Gastroesophageal sphincter (tissue), 4 donors: ENCODE measurements around the gene VPS36. TPM values are rescaled to one million over a fixed set of nuclear protein-coding genes. Genes with fewer than 3 reads are reported as not detected.
"Not testable (repeated sequence)": the region's sequence is repeated elsewhere in the genome, so short reads cannot be mapped to it uniquely, and the experiment has no call there.

Source experiments
- ATAC-seq: fragments of 150-250 bp; one replicate; pipeline ENCODE4 v1.9.1; 2016; ENCODE audit warnings: mild to moderate bottlenecking, moderate library complexity
- H3K27ac ChIP-seq, 4 donors: fragments of 200-600 bp; sonication (generic) in 3 of 4; 1 replicate in 3 of 4; 2 replicates in 1 of 4; pipeline ENCODE4 v1.5.1; 2016 to 2019
- H3K27me3 ChIP-seq: fragments of 200-600 bp; sonication (generic); one replicate; pipeline ENCODE4 v1.5.1; 2019
- H3K36me3 ChIP-seq, 2 donors: fragments of 200-600 bp; sonication (generic); one replicate each; pipeline ENCODE4 v1.5.1; 2019; ENCODE audit warnings: control low read depth in 1 of 2
- H3K4me1 ChIP-seq, 3 donors: fragments of 200-600 bp; sonication (generic); 1 replicate in 2 of 3; 2 replicates in 1 of 3; pipeline ENCODE4 v1.5.1; 2016 to 2019; ENCODE audit warnings: control low read depth in 2 of 3
- H3K4me3 ChIP-seq, 2 donors: fragments of 200-600 bp; sonication (generic); one replicate each; pipeline ENCODE4 v1.5.1; 2019; ENCODE audit warnings: mild to moderate bottlenecking in 1 of 2, moderate library complexity in 1 of 2
- H3K9me3 ChIP-seq, 3 donors: fragments of 200-600 bp; sonication (generic); one replicate each; pipeline ENCODE4 v1.5.1; 2017 to 2019; ENCODE audit warnings: control low read depth in 2 of 3
- EP300 ChIP-seq: sonication (generic); formaldehyde crosslinking; IDR thresholded peaks from one replicate; pipeline ENCODE4 v1.6.1; 2017; ENCODE audit warnings: antibody characterized with exemption, mild to moderate bottlenecking
- POLR2A ChIP-seq, 2 donors: fragments of 450-650 bp; IDR thresholded peaks; one replicate each; pipeline ENCODE4 v1.6.1; 2017; ENCODE audit warnings: antibody characterized with exemption in 2 of 2, mild to moderate bottlenecking in 2 of 2, moderate library complexity in 1 of 2
- POLR2AphosphoS5 ChIP-seq: sonication (generic); formaldehyde crosslinking; IDR thresholded peaks from one replicate; pipeline ENCODE4 v1.6.1; 2017; ENCODE audit warnings: antibody characterized with exemption
- WGBS, 2 donors: methylation state at CpG; one replicate each; pipeline ENCODE4 v1.1.5; 2018; ENCODE audit warnings: low coverage in 1 of 2; 5-methylcytosine and 5-hydroxymethylcytosine counted together
- total RNA-seq, 4 donors: library from RNA; depleted of rRNA; stranded (reverse); fragments of >200 nt; gene quantifications; one replicate each; pipeline ENCODE4 v1.1.0, GENCODE V29; 2016
- TF ChIP-seq, protein P1 (sequence below), 4 experiments: fragments of 200-600 bp in 2 of 4; fragments of 450-650 bp in 2 of 4; sonication (generic) in 1 of 4; IDR thresholded peaks; one replicate each; pipeline ENCODE4 v1.5.1; 2017 to 2019; ENCODE audit warnings: antibody characterized with exemption in 4 of 4, mild to moderate bottlenecking in 2 of 4, moderate library complexity in 2 of 4

Gene VPS36, protein sequence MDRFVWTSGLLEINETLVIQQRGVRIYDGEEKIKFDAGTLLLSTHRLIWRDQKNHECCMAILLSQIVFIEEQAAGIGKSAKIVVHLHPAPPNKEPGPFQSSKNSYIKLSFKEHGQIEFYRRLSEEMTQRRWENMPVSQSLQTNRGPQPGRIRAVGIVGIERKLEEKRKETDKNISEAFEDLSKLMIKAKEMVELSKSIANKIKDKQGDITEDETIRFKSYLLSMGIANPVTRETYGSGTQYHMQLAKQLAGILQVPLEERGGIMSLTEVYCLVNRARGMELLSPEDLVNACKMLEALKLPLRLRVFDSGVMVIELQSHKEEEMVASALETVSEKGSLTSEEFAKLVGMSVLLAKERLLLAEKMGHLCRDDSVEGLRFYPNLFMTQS
- 10 to 100 TPM; 31.3 to 50.7 (median 39.4) TPM for total RNA-seq

DNA sequence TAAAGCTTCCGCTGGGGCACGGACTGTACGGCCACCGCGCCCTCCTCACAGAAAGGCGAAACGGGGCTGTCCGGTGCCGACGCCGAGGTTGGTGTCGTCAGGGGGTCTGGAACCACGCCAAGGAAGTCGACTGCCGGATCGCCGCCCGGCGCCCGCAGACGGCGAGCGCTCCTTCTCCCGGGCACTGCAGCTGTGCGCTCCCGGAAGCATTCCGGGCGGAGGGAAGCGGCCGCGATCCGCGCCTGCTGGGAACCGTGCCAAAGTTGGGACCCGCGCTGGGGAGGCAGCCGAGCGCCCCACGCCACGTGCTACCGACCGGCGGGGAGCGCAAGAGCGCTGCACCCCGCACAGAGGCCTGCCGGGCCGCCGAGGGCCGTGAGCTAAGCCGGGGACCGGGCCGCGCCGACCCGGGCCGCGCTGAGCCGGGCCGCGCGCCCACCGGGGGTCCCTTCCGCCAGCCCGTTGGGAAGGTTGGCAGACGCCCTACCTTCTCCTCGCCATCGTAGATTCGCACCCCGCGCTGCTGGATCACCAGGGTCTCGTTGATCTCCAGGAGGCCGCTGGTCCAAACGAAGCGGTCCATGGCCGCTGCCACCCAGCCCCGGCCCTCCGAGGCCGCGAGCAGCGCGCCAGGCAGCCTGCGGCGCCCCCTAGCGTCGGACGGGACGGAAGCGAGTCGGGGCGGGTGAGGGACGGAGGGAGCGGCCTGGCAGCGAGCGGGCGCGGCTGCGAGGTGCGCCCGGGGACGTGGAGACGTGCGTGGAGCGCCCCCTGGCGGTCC lies at the start of gene VPS36:
Gene VPS36, minus strand, starts transcription at position 623 of the 781 bp plus-strand sequence. Its CDS starts 40 bp downstream, at position 583.
- Histone ChIP-seq H3K9me3 (no peaks in the 10 kb centered on the region), H3K27ac (peak within 1 kb of the TSS; percentile 76 to 94 (median 94)), H3K4me3 (peak within 1 kb of the TSS; percentile 78 to 98), H3K36me3 (peaks cover 0 to 9% of the 10 kb centered on the region in 2 donors), H3K4me1 (peaks cover 0 to 47% (median 13%) of the 10 kb centered on the region in 3 donors), H3K27me3 (no peaks in the 10 kb centered on the region)
- WGBS, 2 donors = 0% methylated on average over 2 of the region's 105 CpGs; no CpG with 5 or more reads in 1 of the 2 donors
- TF ChIP-seq POLR2A (IDR thresholded peaks at IDR 0.05) (peak; percentile 80 to 84), POLR2AphosphoS5 (peak; percentile 84), EP300 (no peak)
- TF ChIP-seq, protein P1, sequence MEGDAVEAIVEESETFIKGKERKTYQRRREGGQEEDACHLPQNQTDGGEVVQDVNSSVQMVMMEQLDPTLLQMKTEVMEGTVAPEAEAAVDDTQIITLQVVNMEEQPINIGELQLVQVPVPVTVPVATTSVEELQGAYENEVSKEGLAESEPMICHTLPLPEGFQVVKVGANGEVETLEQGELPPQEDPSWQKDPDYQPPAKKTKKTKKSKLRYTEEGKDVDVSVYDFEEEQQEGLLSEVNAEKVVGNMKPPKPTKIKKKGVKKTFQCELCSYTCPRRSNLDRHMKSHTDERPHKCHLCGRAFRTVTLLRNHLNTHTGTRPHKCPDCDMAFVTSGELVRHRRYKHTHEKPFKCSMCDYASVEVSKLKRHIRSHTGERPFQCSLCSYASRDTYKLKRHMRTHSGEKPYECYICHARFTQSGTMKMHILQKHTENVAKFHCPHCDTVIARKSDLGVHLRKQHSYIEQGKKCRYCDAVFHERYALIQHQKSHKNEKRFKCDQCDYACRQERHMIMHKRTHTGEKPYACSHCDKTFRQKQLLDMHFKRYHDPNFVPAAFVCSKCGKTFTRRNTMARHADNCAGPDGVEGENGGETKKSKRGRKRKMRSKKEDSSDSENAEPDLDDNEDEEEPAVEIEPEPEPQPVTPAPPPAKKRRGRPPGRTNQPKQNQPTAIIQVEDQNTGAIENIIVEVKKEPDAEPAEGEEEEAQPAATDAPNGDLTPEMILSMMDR (IDR thresholded peaks at IDR 0.05) = peak; percentile 99 to 100 (median 99)
- peak; percentile 93 for ATAC-seq

DNA sequence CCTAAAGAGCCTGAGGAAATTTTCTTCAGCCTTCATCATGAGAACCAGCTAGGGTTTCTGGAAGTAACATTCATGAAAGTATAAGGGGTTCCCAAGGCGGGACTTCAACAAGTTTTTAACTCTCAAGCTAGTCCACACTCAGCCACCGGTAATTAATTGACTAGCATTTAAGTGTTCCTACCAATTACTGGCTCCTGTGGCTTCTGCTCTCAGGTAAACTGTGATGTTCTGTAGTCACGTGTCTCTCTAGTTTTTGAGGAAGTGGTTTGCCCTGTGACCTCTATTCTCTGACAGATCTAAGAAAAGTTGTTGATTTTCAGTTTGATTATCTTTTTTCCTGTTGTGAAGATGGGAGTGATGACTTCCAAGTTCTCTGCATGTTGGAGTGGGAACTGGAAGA lies 47.5 kb upstream of the VPS36 start:
- not testable (repeated sequence) for H3K36me3 ChIP-seq, H3K27ac ChIP-seq, H3K27me3 ChIP-seq, H3K4me3 ChIP-seq, H3K4me1 ChIP-seq, ATAC-seq, H3K9me3 ChIP-seq
- no CpG with 5 or more reads among the region's 3 CpGs for WGBS, 2 donors

DNA sequence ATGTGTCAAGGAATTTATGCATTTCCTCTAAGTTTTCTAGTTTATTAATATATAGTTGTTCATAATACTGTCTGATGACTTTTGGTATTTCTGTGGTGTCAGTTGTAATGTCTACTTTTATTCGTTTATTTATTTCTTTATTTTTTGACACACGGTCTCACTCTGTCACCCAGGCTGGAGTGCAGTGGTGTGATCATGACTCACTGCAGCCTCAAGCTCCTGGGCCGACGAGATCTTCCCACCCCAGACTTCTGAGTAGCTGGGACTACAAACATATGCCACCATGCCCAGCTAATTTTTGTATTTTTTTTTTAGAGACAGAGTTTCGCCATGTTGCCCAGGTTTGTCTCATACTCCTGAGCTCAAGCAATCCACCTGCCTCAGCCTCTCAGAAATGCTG lies 43.8 kb upstream of the VPS36 start:
- H3K27me3 ChIP-seq, H3K36me3 ChIP-seq, H3K27ac ChIP-seq, H3K4me3 ChIP-seq, H3K4me1 ChIP-seq, ATAC-seq, H3K9me3 ChIP-seq: not testable (repeated sequence)
- WGBS, 2 donors = 60 to 98% methylated on average over 1 to 5 of the region's 5 CpGs

DNA sequence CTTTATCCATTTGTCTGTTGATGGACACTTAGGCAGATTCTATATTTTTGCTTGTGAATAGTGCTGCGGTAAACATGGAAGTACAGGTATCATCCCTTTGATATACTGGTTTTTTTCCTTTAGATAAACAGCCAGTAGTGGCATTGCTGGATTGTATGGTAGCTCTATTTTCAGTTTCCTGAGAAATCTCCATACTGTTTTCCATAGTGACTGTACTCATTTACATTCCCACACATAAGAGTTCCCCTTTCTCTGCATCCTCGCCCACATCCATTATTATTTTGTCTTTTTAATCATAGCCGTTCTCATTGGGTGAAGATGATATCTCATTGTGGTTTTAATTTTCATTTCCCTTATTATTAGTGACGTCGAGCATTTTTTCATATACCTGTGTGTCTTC lies 40.6 kb upstream of the VPS36 start:
- H3K9me3 ChIP-seq, H3K36me3 ChIP-seq, ATAC-seq, H3K27me3 ChIP-seq, H3K4me3 ChIP-seq, H3K27ac ChIP-seq, H3K4me1 ChIP-seq: not testable (repeated sequence)
- 90% methylated on average over 3 of the region's 5 CpGs; no CpG with 5 or more reads in 1 of the 2 donors for WGBS, 2 donors

DNA sequence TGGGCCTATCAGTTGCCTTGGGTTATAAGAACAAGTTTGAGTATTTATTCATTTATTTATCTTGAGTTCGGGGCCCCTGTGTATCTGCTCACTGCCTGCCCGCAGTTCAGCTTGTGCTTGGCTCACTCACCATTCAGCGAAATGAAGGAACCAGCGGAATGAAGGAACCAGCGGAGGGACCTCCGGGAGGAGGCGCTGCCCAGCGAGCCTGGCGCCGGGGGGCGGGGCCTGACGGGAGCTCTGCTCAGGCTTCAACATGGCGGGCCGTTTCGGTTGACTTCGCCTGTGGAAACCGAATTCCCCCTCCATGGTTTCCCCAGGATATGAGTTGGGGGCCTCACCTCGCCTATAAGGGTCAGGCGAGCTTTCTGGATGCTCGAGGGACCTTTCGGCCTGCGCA lies 38.3 kb upstream of the VPS36 start:
- H3K9me3 ChIP-seq, H3K36me3 ChIP-seq, ATAC-seq, H3K4me1 ChIP-seq, H3K4me3 ChIP-seq, H3K27ac ChIP-seq, H3K27me3 ChIP-seq: not testable (repeated sequence)
- no CpG with 5 or more reads among the region's 22 CpGs for WGBS, 2 donors

DNA sequence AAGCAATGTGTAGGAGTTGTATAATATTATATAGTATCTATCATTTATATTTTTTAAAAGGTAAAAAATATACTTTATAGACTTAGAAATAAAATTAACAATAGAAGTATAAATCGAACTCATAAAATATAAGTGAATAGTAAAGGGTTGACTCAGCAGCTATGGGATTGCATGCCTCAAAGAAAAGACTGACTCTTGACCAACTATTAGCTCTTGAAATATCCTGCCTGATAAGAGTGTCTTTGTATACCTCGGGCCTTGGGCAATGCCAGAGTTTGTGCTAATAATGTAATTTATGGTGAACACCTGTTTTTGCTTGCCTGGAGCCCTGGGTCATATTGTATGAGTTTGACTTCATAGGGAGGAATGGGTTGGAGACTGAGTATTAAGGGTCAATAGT lies 36.6 kb upstream of the VPS36 start:
- ATAC-seq, H3K4me3 ChIP-seq, H3K9me3 ChIP-seq, H3K27ac ChIP-seq, H3K27me3 ChIP-seq, H3K4me1 ChIP-seq, H3K36me3 ChIP-seq: not testable (repeated sequence)
- 55 to 68% methylated on average over 2 of the region's 2 CpGs for WGBS, 2 donors

DNA sequence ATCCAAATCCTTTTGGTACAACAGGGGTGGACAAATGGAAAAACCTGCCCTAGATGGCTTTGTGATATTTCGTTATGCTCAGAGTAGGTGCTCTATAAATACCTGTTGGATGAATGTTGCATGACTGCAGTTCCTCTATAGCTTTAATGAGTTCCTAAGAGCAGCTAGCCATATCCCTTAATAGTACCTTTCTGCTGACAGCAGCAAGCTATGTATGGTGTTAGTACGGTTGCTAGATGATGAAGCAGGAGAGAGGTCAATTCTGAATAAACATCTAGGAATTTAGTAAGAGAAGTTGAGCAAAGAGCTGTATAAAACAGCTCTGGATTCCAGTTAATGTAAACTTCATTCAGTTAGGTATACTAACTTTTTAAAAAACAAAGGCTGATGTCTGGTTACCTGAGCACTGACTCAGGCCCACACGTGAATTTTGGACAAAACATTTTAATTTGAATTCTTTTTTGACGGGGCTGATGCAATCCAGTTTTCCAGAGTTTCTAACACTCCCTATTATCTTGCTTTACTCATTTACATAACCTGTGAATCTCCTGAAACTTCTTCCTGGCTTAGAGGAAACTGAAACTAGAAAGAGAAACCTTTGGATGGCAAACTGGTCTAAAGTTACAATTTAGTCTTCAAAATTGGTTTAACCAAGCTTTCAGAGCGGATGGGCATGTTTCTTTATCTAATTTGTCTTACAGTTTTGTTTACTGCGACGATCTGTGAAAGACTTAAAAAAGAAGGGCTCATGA lies 30.4 kb upstream of the VPS36 start:
- H3K27me3 ChIP-seq, H3K27ac ChIP-seq, H3K9me3 ChIP-seq, H3K4me3 ChIP-seq, ATAC-seq, H3K36me3 ChIP-seq, H3K4me1 ChIP-seq: not testable (repeated sequence)
- 65 to 72% methylated on average over 5 of the region's 7 CpGs for WGBS, 2 donors

DNA sequence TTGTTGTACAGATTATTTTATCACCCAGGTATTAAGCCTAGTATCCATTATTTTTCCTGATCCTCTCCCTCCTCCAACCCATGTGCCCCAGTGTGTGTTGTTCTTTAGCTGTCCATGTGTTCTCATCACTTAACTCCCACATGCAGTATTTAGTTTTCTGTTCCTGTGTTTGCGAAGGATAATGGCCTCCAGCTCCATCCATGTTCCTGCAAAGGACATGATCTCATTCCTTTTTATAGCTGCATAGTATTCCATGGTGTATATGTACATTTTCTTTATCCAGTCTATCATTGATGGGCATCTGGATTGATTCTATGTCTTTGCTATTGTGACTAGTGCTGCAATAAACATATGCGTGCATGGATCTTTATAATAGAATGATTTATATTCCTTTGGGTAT lies 18.1 kb upstream of the VPS36 start:
- peaks cover 0 to 16% of the 10 kb centered on the region in 2 donors for H3K36me3 ChIP-seq
- not testable (repeated sequence) for H3K4me3 ChIP-seq, H3K9me3 ChIP-seq, H3K27ac ChIP-seq, H3K27me3 ChIP-seq, ATAC-seq, H3K4me1 ChIP-seq
- WGBS, 2 donors = 90 to 95% methylated on average over 2 of the region's 2 CpGs
